Endothelial cell of umbilical vein (primary cell): ENCODE results near the gene PKDREJ. TPM values are rescaled to one million over a fixed set of nuclear protein-coding genes. Genes with fewer than 3 reads are reported as not detected.

Experiments used
- BruUV-seq: library from RNA; stranded (reverse); fragments of 400-500 nt; replicated peaks from 2 replicates; lab custom pipeline; 2021; lab: Mats Ljungman, UMichigan
- CTCF ChIA-PET: fragments of 300-600, 350-600 bp; sonication (Branson Sonifier 250); formaldehyde crosslinking; loops from one replicate; lab custom pipeline; 2021; ENCODE audit warnings: antibody characterized with exemption, inconsistent platforms; lab: Charles Lee
- POLR2A ChIA-PET: fragments of 300-600, 350-600 bp; sonication (Branson Sonifier 250); formaldehyde crosslinking; loops from one replicate; lab custom pipeline; 2021; ENCODE audit warnings: antibody characterized with exemption, inconsistent platforms; lab: Charles Lee
- DNase-seq: peaks from one replicate; pipeline ENCODE4 v3.0.0-alpha.2; 2011; ENCODE audit warnings: low read depth, low spot score
- FAIRE-seq: peaks from 2 replicates; lab custom pipeline; 2011; peaks lifted over from hg19 to GRCh38; lab: Jason Lieb, UNC
- H2AFZ ChIP-seq: 2 replicates; pipeline ENCODE4 v1.6.0; 2012; ENCODE audit warnings: low read depth, low read length, control low read depth, inconsistent platforms
- H3K27ac ChIP-seq: 2 replicates; pipeline ENCODE4 v1.5.1; 2011; ENCODE audit warnings: low read depth, mild to moderate bottlenecking, control low read depth, low read length, moderate library complexity; ENCODE audit not compliant: insufficient read depth
- H3K27me3 ChIP-seq, 2 experiments: 2 replicates each; pipeline versions ENCODE4 v1.6.0 to v1.6.1; 2011; ENCODE audit warnings: low read length in 2 of 2, mixed read lengths in 1 of 2; ENCODE audit not compliant: control insufficient read depth in 2 of 2, insufficient read depth in 2 of 2
- H3K36me3 ChIP-seq, 2 experiments: 2 replicates in 1 of 2; 3 replicates in 1 of 2; pipeline ENCODE4 v1.5.1; 2011; ENCODE audit warnings: low read length in 2 of 2, mild to moderate bottlenecking in 1 of 2, moderate library complexity in 1 of 2; ENCODE audit not compliant: control insufficient read depth in 2 of 2, insufficient read depth in 2 of 2; ENCODE audit errors: extremely low read depth in 1 of 2
- H3K4me1 ChIP-seq: 3 replicates; pipeline ENCODE4 v1.5.1; 2011; ENCODE audit warnings: mild to moderate bottlenecking, low read length; ENCODE audit not compliant: control insufficient read depth, insufficient read depth; ENCODE audit errors: extremely low read depth
- H3K4me2 ChIP-seq: 2 replicates; pipeline ENCODE4 v1.6.1; 2011; ENCODE audit warnings: low read length, control low read depth, mixed read lengths; ENCODE audit not compliant: insufficient read depth
- H3K4me3 ChIP-seq, 3 experiments: fragments of 200-600 bp in 1 of 3; sonication (generic), shearing (Covaris generic) in 1 of 3; replicated peaks in 1 of 3; 2 replicates each; pipeline ENCODE4 v1.5.1; 2011 to 2016; ENCODE audit warnings: control low read depth in 3 of 3, low read length in 3 of 3, mild to moderate bottlenecking in 2 of 3, inconsistent platforms in 1 of 3, low read depth in 1 of 3, moderate library complexity in 1 of 3; ENCODE audit not compliant: insufficient read depth in 1 of 3
- H3K79me2 ChIP-seq: 2 replicates; pipeline ENCODE4 v1.6.0; 2012; ENCODE audit warnings: low read length, inconsistent platforms; ENCODE audit not compliant: control insufficient read depth, insufficient read depth
- H3K9ac ChIP-seq: replicated peaks from 2 replicates; pipeline ENCODE3; 2011; ENCODE audit warnings: low read length, control low read depth; ENCODE audit not compliant: insufficient read depth; ENCODE audit errors: extremely low read depth
- H3K9me1 ChIP-seq: replicated peaks from 3 replicates; pipeline ENCODE4 v1.6.0; 2011; ENCODE audit warnings: mild to moderate bottlenecking, low read length; ENCODE audit not compliant: control insufficient read depth, insufficient read depth; ENCODE audit errors: extremely low read depth
- H3K9me3 ChIP-seq: replicated peaks from 2 replicates; pipeline ENCODE4 v1.5.1; 2012; ENCODE audit warnings: low read length, inconsistent platforms; ENCODE audit not compliant: control insufficient read depth, insufficient read depth
- H4K20me1 ChIP-seq: replicated peaks from 2 replicates; pipeline ENCODE3; 2011; ENCODE audit warnings: mild to moderate bottlenecking, low read length; ENCODE audit not compliant: control insufficient read depth, insufficient read depth; ENCODE audit errors: extremely low read depth
- EZH2 ChIP-seq: IDR thresholded peaks from 2 replicates; pipeline ENCODE4 v1.6.1; 2012; ENCODE audit warnings: borderline replicate concordance, low read depth, mild to moderate bottlenecking, moderate library complexity, low read length, inconsistent platforms; ENCODE audit not compliant: severe bottlenecking
- FOS ChIP-seq: IDR thresholded peaks from 2 replicates; pipeline ENCODE4 v1.6.1; 2011; ENCODE audit warnings: mild to moderate bottlenecking, low read length, moderate library complexity, borderline replicate concordance; ENCODE audit not compliant: insufficient read depth
- GATA2 ChIP-seq: IDR thresholded peaks from 2 replicates; pipeline ENCODE4 v1.7.0; 2011; ENCODE audit warnings: low read depth, mild to moderate bottlenecking, moderate library complexity, mixed read lengths, low read length; ENCODE audit not compliant: insufficient read length, insufficient read depth
- JUN ChIP-seq: IDR thresholded peaks from 2 replicates; pipeline ENCODE4 v1.6.1; 2011; ENCODE audit warnings: borderline replicate concordance, low read depth; ENCODE audit not compliant: insufficient read length, insufficient read depth
- MYC ChIP-seq: IDR thresholded peaks from one replicate; pipeline ENCODE4 v1.6.1; 2011; ENCODE audit warnings: mild to moderate bottlenecking, low read depth, low read length
- POLR2A ChIP-seq: IDR thresholded peaks from 2 replicates; pipeline ENCODE4 v1.6.1; 2012; ENCODE audit warnings: low read depth, mild to moderate bottlenecking, control low read depth, low read length
- POLR2AphosphoS5 ChIP-seq: IDR thresholded peaks from 2 replicates; pipeline ENCODE4 v1.6.1; 2012; ENCODE audit warnings: low read depth, mild to moderate bottlenecking, control low read depth, low read length, moderate library complexity; ENCODE audit not compliant: insufficient read depth
- dilution Hi-C: fragments of 300-500 bp; cut with MboI; formaldehyde crosslinking; loops from one replicate; pipeline ENCODE4 v1.15.0; 2019; ENCODE audit warnings: low sequenced_read_pairs; ENCODE audit not compliant: extremely low pct_ligation_motif_present
- intact Hi-C: fragments of 100-400 bp; cut with micrococcal nuclease; formaldehyde crosslinking; loops from one replicate; pipeline ENCODE4 v1.10.0; 2022
- polyA plus RNA-seq, 4 experiments: library from polyadenylated mRNA; depleted of rRNA in 3 of 4; stranded (reverse) in 3 of 4; unstranded in 1 of 4; fragments of >200 nt; gene quantifications; 2 replicates each; pipeline versions ENCODE4 v1.2.1 to v1.2.3, GENCODE V29; 2011 to 2012; ENCODE audit warnings: missing spikeins in 1 of 4
- total RNA-seq: library from RNA; stranded (reverse); gene quantifications from 2 replicates; pipeline ENCODE4 v1.2.3, GENCODE V29; 2021
- TF ChIP-seq, protein P1 (sequence below): IDR thresholded peaks from 2 replicates; pipeline ENCODE4 v1.6.1; 2011; ENCODE audit not compliant: insufficient read depth, insufficient read length
- TF ChIP-seq, protein P2 (sequence below), 2 donors: IDR thresholded peaks; 1 replicate in 1 of 2; 2 replicates in 1 of 2; pipeline ENCODE4 v1.5.1; 2011; ENCODE audit warnings: low read length in 2 of 2, mild to moderate bottlenecking in 2 of 2, moderate library complexity in 2 of 2, control low read depth in 1 of 2, inconsistent platforms in 1 of 2, low read depth in 1 of 2; ENCODE audit not compliant: insufficient read depth in 1 of 2; ENCODE audit errors: extremely low read depth in 1 of 2

PKDREJ gene
- total and polyA plus RNA-seq, 2 donors (not counting 3 experiments of a cell fraction or from before 2014, with no cell fraction given): not detected

DNA sequence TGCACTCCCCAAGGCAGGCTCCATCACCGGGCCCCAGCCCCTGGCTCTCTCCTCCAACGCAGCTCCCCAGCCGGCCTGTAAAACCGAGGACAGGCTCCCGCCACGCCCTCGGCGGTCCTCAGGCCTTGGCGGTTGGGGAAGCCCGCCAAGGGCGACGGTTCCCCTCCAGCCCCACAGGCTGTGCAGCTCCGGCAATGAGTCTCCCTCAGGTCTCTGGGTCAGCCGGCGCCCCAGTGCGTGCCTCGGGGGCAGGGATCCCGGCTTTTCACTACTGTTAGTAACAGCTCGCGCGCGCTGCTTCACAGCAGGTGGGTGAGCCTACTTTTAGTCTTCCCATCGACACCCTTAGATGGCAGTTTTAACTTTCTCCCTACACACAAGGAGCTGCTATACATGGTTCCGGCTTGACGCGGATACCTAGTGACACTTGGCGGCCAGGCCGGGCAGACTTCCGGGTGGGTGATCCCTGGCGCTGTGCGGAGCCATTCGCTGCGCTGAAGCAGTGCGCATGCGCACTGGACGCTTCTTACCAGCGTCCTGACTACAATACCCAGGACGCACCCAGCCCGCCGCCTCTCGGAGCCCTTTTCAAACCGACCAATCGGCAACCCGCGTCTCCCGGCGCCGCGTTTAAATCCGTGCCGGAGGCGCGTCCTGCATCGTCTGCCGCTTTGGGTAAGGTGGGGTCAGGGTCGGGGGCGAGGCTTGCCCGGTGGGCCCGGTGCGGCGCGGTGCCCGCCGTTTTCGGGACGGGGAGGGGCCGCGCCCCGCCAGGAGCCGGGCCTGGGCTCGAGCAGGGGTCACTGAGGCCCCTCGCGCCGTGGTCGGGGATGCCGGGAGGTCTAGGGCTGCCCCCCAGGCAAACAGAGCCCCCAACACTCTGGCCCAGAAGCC lies 33.4 kb upstream of the PKDREJ start, which contains the start of gene GTSE1:
GTSE1 (plus strand) TSS at position 614 of the 894 bp plus-strand sequence. CDS start 531 bp downstream, outside the sequence.
- DNase-seq (peak; percentile 97), FAIRE-seq (peak; percentile 95)
- H3K9me3 ChIP-seq: no peaks in the 10 kb centered on the region
- no peaks in the 10 kb centered on the region for H3K27me3 ChIP-seq
- H3K4me2 ChIP-seq: peak within 1 kb of the TSS; percentile 53
- peaks cover 8 to 16% of the 10 kb centered on the region in 2 experiments for H3K36me3 ChIP-seq
- H3K4me1 ChIP-seq: peaks cover 14% of the 10 kb centered on the region
- dilution Hi-C loops (no loop called here), intact Hi-C loops (loop anchor here (1.0 to 5.0 kb wide), 5 partner anchors 29 to 299 kb away; partner anchors contain the start of genes CDPF1 and TRMU)
- CTCF ChIA-PET: interaction anchor here (1.0 to 3.0 kb wide), 6 partner anchors 9 to 176 kb away, joined by 3 to 12 read pairs (median 4); partner anchors contain the start of genes CDPF1 and TTC38
- no peaks in the 10 kb centered on the region for H4K20me1 ChIP-seq
- peaks cover 41% of the 10 kb centered on the region for H3K79me2 ChIP-seq
- BruUV-seq: TSS peak; percentile 55
- H2AFZ ChIP-seq: peak within 1 kb of the TSS; percentile 71
- TF ChIP-seq JUN (no peak), GATA2 (no peak), FOS (no peak), EZH2 (no peak), MYC (peak; percentile 8), POLR2A (peak; percentile 71), POLR2AphosphoS5 (peak; percentile 70)
- TF ChIP-seq, protein P1, sequence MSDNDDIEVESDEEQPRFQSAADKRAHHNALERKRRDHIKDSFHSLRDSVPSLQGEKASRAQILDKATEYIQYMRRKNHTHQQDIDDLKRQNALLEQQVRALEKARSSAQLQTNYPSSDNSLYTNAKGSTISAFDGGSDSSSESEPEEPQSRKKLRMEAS: no peak
- TF ChIP-seq, protein P2, sequence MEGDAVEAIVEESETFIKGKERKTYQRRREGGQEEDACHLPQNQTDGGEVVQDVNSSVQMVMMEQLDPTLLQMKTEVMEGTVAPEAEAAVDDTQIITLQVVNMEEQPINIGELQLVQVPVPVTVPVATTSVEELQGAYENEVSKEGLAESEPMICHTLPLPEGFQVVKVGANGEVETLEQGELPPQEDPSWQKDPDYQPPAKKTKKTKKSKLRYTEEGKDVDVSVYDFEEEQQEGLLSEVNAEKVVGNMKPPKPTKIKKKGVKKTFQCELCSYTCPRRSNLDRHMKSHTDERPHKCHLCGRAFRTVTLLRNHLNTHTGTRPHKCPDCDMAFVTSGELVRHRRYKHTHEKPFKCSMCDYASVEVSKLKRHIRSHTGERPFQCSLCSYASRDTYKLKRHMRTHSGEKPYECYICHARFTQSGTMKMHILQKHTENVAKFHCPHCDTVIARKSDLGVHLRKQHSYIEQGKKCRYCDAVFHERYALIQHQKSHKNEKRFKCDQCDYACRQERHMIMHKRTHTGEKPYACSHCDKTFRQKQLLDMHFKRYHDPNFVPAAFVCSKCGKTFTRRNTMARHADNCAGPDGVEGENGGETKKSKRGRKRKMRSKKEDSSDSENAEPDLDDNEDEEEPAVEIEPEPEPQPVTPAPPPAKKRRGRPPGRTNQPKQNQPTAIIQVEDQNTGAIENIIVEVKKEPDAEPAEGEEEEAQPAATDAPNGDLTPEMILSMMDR (IDR thresholded peaks at IDR 0.05; ENCODE audit: extremely low read depth in 1 of 2, insufficient read depth in 1 of 2, low read depth in 1 of 2, low read length in 2 of 2): no peak
- peak within 1 kb of the TSS; percentile 42 to 75 (median 73) for H3K4me3 ChIP-seq
- H3K9ac ChIP-seq: peak within 1 kb of the TSS; percentile 54
- POLR2A ChIA-PET: interaction anchor here (1.2 kb wide), 1 partner anchor 29 kb away, joined by 3 read pairs; the partner anchor contains the start of gene TTC38
- no peaks in the 10 kb centered on the region for H3K9me1 ChIP-seq
- peak within 1 kb of the TSS; percentile 65 for H3K27ac ChIP-seq
